GM23248 (cell line): ENCODE measurements around the gene CARD18. TPM values are rescaled to one million over a fixed set of nuclear protein-coding genes. Genes with fewer than 3 reads are reported as not detected.

Source experiments
- DNase-seq: peaks from one replicate; pipeline ENCODE4 v3.0.0-alpha.2; 2015
- H2AFZ ChIP-seq: fragments of 200-600 bp; sonication (generic); 2 replicates; pipeline ENCODE4 v1.6.1; 2016; ENCODE audit warnings: antibody characterized with exemption
- H3F3A ChIP-seq: fragments of 200-600 bp; sonication (generic); 2 replicates; pipeline ENCODE4 v1.6.1; 2016; ENCODE audit warnings: mild to moderate bottlenecking, antibody characterized with exemption, mixed run types; ENCODE audit not compliant: insufficient read depth
- H3K27ac ChIP-seq: fragments of 200-600 bp; sonication (generic); 2 replicates; pipeline ENCODE4 v1.5.1; 2016; ENCODE audit warnings: mild to moderate bottlenecking
- H3K27me3 ChIP-seq: fragments of 200-600 bp; sonication (generic); replicated peaks from 2 replicates; pipeline ENCODE4 v1.6.1; 2016; ENCODE audit warnings: mild to moderate bottlenecking; ENCODE audit not compliant: insufficient read depth
- H3K36me3 ChIP-seq: fragments of 200-600 bp; sonication (generic); 2 replicates; pipeline ENCODE4 v1.6.1; 2016; ENCODE audit warnings: low read depth, mild to moderate bottlenecking
- H3K4me1 ChIP-seq: fragments of 200-600 bp; sonication (generic); 2 replicates; pipeline ENCODE4 v1.6.1; 2016; ENCODE audit warnings: mild to moderate bottlenecking; ENCODE audit not compliant: insufficient read depth
- H3K4me2 ChIP-seq: fragments of 200-600 bp; sonication (generic); one replicate; pipeline ENCODE4 v1.6.1; 2016; ENCODE audit warnings: mild to moderate bottlenecking; ENCODE audit not compliant: unreplicated experiment
- H3K4me3 ChIP-seq: fragments of 200-600 bp; sonication (generic); 2 replicates; pipeline ENCODE4 v1.5.1; 2016; ENCODE audit warnings: mild to moderate bottlenecking
- H3K79me2 ChIP-seq: fragments of 200-600 bp; sonication (generic); 2 replicates; pipeline ENCODE4 v1.6.1; 2016; ENCODE audit warnings: mild to moderate bottlenecking; ENCODE audit not compliant: insufficient read depth
- H3K9ac ChIP-seq: fragments of 200-600 bp; sonication (generic); 2 replicates; pipeline ENCODE4 v1.6.1; 2016; ENCODE audit warnings: mild to moderate bottlenecking
- H3K9me2 ChIP-seq: fragments of 200-600 bp; sonication (generic); 2 replicates; pipeline ENCODE4 v1.6.1; 2016; ENCODE audit warnings: mixed run types, mild to moderate bottlenecking, moderate library complexity; ENCODE audit not compliant: insufficient read depth
- H3K9me3 ChIP-seq: fragments of 200-600 bp; sonication (generic); one replicate; pipeline ENCODE4 v1.6.1; 2017; ENCODE audit warnings: low read depth
- H4K20me1 ChIP-seq: fragments of 200-600 bp; sonication (generic); 2 replicates; pipeline ENCODE4 v1.6.0; 2016; ENCODE audit not compliant: insufficient read depth
- EZH2 ChIP-seq: fragments of 200-600 bp; sonication (generic); IDR thresholded peaks from 2 replicates; pipeline ENCODE4 v1.6.1; 2018; ENCODE audit warnings: antibody characterized with exemption, mild to moderate bottlenecking; ENCODE audit not compliant: insufficient read depth, poor library complexity, severe bottlenecking
- EZH2phosphoT487 ChIP-seq: fragments of 200-600 bp; sonication (generic); IDR thresholded peaks from 2 replicates; pipeline ENCODE4 v1.6.1; 2018; ENCODE audit warnings: antibody characterized with exemption, moderate library complexity, mild to moderate bottlenecking, low read depth; ENCODE audit not compliant: insufficient read depth
- WGBS, 2 experiments: methylation state at CpG; one replicate each; pipeline ENCODE4 v1.1.6; 2015 to 2017; ENCODE audit warnings: low lambda C conversion rate in 2 of 2, low coverage in 1 of 2; ENCODE audit errors: missing lambda C conversion rate in 2 of 2; 5-methylcytosine and 5-hydroxymethylcytosine counted together
- in situ Hi-C: fragments of 300-500 bp; cut with MboI; formaldehyde crosslinking; loops from 2 replicates; pipeline ENCODE4 v1.15.0; 2020
- polyA plus RNA-seq: library from polyadenylated mRNA; unstranded; fragments of >200 nt; fragmentation: Nextera tagmentation; extraction: Ambion mirVana; gene quantifications from 2 replicates; pipeline ENCODE4 v1.2.1, GENCODE V29; 2016
- total RNA-seq: library from RNA; depleted of rRNA; stranded (reverse); fragments of >200 nt; shearing (Covaris generic); gene quantifications from 2 replicates; pipeline ENCODE4 v1.2.3, GENCODE V29; 2014

CARD18 gene
- total and polyA plus RNA-seq, 2 experiments from 2014 or later, result not detected

DNA sequence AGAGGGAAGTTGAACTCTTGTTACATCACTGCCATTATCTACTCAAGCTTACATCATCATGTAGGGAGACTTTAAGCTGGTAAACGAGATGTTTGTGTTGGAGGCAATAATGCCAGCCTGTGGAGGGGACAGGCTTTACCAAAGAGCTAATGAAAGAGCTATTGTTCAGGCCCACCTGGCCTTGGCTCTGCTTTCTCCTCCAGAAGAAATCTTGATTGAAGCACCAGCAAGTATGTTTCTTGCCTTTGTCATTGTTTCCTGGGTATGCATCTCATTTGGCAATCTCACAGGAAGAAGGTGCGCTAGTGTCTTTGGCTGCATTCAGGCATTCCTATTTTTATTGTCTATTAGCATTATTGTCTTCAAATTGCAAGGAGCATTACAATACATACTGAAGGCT, 16.7 kb upstream of the CARD18 start:
- TF ChIP-seq EZH2 (no peak), EZH2phosphoT487 (no peak)
- Histone ChIP-seq H3K9me3 (no peaks in the 10 kb centered on the region), H3K9me2 (0 out of 2 replicates have a peak, but pooled peaks cover 6% of the 10 kb centered on the region), H3K4me2 (no peak overlapping the region), H3K27ac (no peak overlapping the region), H2AFZ (no peak overlapping the region), H3K9ac (no peak overlapping the region), H3K4me1 (no peaks in the 10 kb centered on the region), H3K79me2 (no peaks in the 10 kb centered on the region), H3K27me3 (no peaks in the 10 kb centered on the region), H3F3A (peaks cover 8% of the 10 kb centered on the region; the same call in 1 of the 2 replicates), H4K20me1 (no peaks in the 10 kb centered on the region), H3K36me3 (no peaks in the 10 kb centered on the region), H3K4me3 (no peak overlapping the region)
- in situ Hi-C loops, result no loop called here
- DNase-seq, result no peak
- WGBS, 2 experiments, result 59 to 62% methylated on average over 2 of the region's 2 CpGs

DNA sequence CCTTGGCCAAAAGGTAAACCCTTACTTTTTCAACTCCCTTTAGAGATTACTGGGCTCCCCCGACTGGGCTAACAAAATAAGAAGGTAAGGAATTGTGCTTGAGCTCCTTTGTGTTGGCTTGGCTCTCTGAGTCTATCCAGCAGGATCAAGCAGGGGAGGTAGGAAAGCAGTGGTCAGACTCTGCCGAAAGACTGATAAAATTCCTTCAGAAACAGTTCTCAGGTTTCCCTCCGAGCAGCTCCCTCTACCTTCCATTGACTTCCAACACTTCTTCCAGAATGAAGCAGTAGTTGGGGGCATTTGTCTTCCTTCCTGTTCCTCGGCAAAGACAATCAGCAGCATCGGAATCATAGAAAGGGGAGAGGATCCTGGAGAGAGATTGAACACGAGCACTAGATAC, 16.1 kb upstream of the CARD18 start:
- H3K27me3 ChIP-seq, result no peaks in the 10 kb centered on the region
- H3K36me3 ChIP-seq, result no peaks in the 10 kb centered on the region
- H3K27ac ChIP-seq, result no peak overlapping the region
- peaks cover 8% of the 10 kb centered on the region; the same call in 1 of the 2 replicates for H3F3A ChIP-seq
- no peaks in the 10 kb centered on the region for H3K79me2 ChIP-seq
- no peak for DNase-seq
- no peaks in the 10 kb centered on the region for H4K20me1 ChIP-seq
- in situ Hi-C loops, result no loop called here
- H3K9ac ChIP-seq, result no peak overlapping the region
- no peak overlapping the region for H3K4me2 ChIP-seq
- no peak overlapping the region for H2AFZ ChIP-seq
- H3K4me1 ChIP-seq, result no peaks in the 10 kb centered on the region
- no peaks in the 10 kb centered on the region for H3K9me3 ChIP-seq
- WGBS, 2 experiments, result 82 to 90% methylated on average over 6 of the region's 6 CpGs
- no peak overlapping the region for H3K4me3 ChIP-seq
- TF ChIP-seq EZH2phosphoT487, result no peak
- TF ChIP-seq EZH2, result no peak
- H3K9me2 ChIP-seq, result 0 out of 2 replicates have a peak, but pooled peaks cover 6% of the 10 kb centered on the region

GRCh38 chr11:105153392-105153791, 13.8 kb upstream of the CARD18 start:
- H3K9ac ChIP-seq, result no peak overlapping the region
- no peaks in the 10 kb centered on the region for H3K79me2 ChIP-seq
- no peaks in the 10 kb centered on the region for H4K20me1 ChIP-seq
- in situ Hi-C loops, result no loop called here
- H3K4me1 ChIP-seq, result no peaks in the 10 kb centered on the region
- no peaks in the 10 kb centered on the region for H3K9me2 ChIP-seq
- WGBS, 2 experiments, result 85 to 93% methylated on average over 11 of the region's 11 CpGs
- H3F3A ChIP-seq, result peaks cover 10% of the 10 kb centered on the region; the same call in 1 of the 2 replicates
- no peaks in the 10 kb centered on the region for H3K9me3 ChIP-seq
- H3K27me3 ChIP-seq, result no peaks in the 10 kb centered on the region
- no peak for DNase-seq
- H2AFZ ChIP-seq, result no peak overlapping the region
- H3K4me3 ChIP-seq, result no peak overlapping the region
- no peak overlapping the region for H3K27ac ChIP-seq
- H3K4me2 ChIP-seq, result no peak overlapping the region
- H3K36me3 ChIP-seq, result no peaks in the 10 kb centered on the region
- TF ChIP-seq EZH2phosphoT487 (no peak), EZH2 (no peak)

GRCh38 chr11:105152560-105152959, 13.0 kb upstream of the CARD18 start:
- Histone ChIP-seq H3K9me2 (no peaks in the 10 kb centered on the region), H3K79me2 (no peaks in the 10 kb centered on the region), H3K4me1 (no peaks in the 10 kb centered on the region), H3K4me3 (no peak overlapping the region), H4K20me1 (no peaks in the 10 kb centered on the region), H3K9me3 (no peaks in the 10 kb centered on the region), H3K27ac (no peak overlapping the region), H3K9ac (no peak overlapping the region), H3K4me2 (no peak overlapping the region), H2AFZ (no peak overlapping the region), H3K36me3 (no peaks in the 10 kb centered on the region), H3K27me3 (no peaks in the 10 kb centered on the region), H3F3A (peaks cover 16% of the 10 kb centered on the region; the same call in 1 of the 2 replicates)
- in situ Hi-C loops, result no loop called here
- TF ChIP-seq EZH2 (no peak), EZH2phosphoT487 (no peak)
- DNase-seq, result no peak
- WGBS, 2 experiments, result 68 to 76% methylated on average over 5 of the region's 5 CpGs
